GM18909 (cell line): ENCODE measurements around the gene SHC3.

ENCODE experiments used
- ATAC-seq: cut with Tn5 transposase; IDR thresholded peaks from one replicate; pipeline ENCODE4 v1.9.1; 2021; ENCODE audit warnings: mild to moderate bottlenecking; ENCODE audit not compliant: unreplicated experiment, poor library complexity

SHC3 gene

GRCh38 chr9:89008744-89009545, 169.7 kb downstream of the SHC3 start:
- no peak for ATAC-seq

- ATAC-seq, result no peak
These were observed 170.4 kb downstream of the SHC3 start for GRCh38 chr9:89008055-89008743.

DNA sequence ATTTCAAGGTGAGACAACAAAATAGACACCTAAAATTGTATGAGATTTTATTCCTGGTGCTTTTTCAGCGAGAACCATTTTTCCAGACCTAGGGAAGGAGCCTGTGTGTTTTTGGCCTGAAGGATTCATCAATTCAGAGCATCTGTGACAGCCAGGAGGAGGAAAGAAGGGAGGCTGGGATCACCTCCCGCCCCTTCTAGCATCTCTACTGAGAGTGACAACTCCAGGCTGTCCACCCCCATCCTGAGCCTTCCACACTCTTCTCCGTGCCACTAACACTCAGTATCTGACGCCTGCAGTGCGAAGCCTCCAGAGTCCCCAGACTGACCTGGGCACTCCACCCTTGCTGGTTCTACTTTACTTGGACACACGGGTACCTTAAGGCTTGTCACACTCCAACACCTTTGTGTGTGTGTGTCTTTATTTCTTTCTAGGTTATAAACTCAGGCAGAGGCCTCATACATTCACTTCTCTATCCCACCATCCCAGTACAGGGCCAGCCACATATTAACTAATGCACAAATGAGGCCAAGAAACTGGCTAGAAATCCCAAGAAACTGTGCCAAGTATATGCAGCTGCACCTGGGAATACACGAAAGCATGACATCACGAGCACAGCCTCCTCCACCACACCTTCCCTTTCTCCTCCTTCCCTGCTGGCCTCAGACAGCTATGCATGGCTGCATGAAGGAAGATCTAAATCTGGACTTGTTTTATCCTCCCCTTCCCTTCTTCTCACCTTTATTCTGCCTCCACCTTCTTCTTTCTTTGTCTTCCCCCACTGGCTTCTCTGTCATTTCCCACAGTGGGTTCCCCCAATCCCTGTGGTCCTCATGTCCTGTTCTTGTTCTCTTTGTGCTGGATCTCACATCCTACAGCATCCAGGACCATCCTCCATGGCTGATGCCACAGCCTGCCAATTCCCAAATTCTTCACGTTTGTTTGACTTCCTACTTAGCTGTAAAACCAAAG, 171.3 kb downstream of the SHC3 start:
- no peak for ATAC-seq

DNA sequence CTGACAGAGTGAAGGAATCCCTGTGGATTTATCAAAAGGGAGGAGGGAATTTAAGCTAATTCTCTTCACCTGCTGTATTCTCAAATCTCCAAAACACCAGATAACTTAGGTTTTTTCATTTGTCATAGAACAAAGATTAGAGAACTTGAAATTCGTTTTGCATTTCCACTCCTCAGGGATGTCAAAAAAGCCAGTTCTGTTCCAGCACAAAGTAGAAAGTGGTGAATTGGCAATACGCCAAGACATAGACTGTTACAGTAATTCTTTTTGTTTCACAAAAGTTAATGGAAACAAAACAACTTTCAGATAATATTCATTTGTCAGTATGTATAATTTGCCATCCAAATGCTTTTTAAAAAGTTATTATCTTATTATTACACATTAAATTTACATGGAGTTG, 172.4 kb downstream of the SHC3 start:
- no peak for ATAC-seq

GRCh38 chr9:89005323-89005722, 173.3 kb downstream of the SHC3 start:
- ATAC-seq, result no peak

DNA sequence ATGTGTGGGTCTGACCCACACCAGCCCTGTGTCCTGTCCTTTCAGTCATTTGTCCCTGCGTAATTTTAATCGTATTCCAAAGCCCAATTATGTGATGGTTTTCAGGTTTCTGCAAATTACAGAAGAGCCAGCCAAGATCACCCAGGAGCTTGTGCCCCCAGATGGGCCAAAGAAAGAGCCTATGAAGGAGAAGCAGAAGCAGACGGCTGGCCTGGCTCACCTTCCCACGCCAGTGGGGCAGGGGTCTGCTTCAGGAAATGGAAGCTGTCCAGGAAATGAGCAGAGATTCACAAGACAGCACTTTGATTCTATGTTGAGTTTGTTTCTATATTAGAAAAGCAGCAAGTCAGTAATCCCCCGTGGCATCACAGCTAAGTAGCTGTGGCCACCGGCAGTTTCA, 175.6 kb downstream of the SHC3 start:
- no peak for ATAC-seq

GRCh38 chr9:89001917-89002540, 176.6 kb downstream of the SHC3 start:
- no peak for ATAC-seq

DNA sequence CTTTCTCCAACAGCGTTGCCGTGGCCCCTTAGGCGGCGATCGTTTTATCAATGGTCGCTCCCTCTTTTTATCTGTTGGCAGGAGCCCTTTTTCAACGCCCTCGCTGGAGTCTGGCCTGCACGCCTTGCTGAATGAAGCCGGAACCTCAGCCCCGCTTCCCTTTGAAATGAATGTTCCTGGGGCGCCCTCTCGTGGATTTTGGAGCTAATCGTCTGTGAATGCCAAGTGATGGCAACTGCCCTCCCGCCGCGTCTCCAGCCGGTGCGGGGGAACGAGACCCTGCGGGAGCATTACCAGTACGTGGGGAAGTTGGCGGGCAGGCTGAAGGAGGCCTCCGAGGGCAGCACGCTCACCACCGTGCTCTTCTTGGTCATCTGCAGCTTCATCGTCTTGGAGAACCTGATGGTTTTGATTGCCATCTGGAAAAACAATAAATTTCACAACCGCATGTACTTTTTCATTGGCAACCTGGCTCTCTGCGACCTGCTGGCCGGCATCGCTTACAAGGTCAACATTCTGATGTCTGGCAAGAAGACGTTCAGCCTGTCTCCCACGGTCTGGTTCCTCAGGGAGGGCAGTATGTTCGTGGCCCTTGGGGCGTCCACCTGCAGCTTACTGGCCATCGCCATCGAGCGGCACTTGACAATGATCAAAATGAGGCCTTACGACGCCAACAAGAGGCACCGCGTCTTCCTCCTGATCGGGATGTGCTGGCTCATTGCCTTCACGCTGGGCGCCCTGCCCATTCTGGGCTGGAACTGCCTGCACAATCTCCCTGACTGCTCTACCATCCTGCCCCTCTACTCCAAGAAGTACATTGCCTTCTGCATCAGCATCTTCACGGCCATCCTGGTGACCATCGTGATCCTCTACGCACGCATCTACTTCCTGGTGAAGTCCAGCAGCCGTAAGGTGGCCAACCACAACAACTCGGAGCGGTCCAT, 177.4 kb downstream of the SHC3 start:
- peak; percentile 71 for ATAC-seq

DNA sequence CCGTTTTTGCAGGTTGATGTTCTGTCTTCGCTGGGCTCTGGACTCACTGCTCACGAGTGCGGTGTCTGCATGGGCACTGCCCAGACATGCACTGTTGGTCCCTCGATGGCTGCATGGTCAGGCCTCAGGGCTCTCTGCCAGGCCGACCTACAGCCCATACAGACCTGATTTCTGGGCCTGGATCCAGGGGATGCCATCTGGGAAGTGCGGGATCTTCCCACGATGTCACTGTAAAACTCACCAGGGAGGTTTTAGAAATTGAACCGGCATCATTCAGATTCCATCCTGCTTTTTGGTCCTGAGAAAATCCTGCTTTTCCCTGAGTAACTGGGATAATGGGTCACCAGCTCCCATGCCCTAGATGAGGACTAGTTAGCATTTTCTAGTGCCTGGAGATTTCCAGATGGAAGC, 178.2 kb downstream of the SHC3 start:
- ATAC-seq, result no peak

GRCh38 chr9:88998911-88999310, 179.7 kb downstream of the SHC3 start:
- ATAC-seq, result no peak

- ATAC-seq, result no peak
These were observed 180.1 kb downstream of the SHC3 start for GRCh38 chr9:88998503-88998902.

- ATAC-seq, result no peak
These were observed 181.0 kb downstream of the SHC3 start for GRCh38 chr9:88997646-88998045.

GRCh38 chr9:88996921-88997235, 181.7 kb downstream of the SHC3 start:
- ATAC-seq, result no peak

GRCh38 chr9:88996046-88996920, 182.3 kb downstream of the SHC3 start:
- no peak for ATAC-seq

DNA sequence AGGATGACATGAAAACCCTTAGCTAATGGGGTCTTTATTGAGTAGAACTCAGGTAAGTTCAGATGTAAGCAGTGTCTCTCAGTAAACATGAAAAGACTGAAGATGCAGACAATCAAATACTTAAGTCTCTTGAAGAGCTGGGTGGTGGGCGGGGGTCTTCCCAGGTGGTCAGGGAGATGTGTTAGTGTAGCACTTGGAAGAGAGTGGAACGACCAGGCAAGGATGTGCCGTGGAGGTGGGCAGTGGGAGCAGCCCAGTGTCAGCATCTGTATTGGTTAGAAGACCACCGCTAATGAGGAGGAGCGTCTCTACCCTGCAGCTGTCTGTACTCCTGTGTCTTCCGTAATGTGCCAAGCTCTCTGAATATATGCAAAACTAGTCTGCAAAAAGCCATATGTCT, 183.0 kb downstream of the SHC3 start:
- no peak for ATAC-seq

- ATAC-seq, result no peak
These were observed 183.4 kb downstream of the SHC3 start for GRCh38 chr9:88995200-88995577.

- no peak for ATAC-seq
These were observed 184.0 kb downstream of the SHC3 start for GRCh38 chr9:88994469-88995199.
